Epithelial cell of esophagus (primary cell): ENCODE data around the gene OR6A2.

ENCODE experiments used
- DNase-seq: peaks from one replicate; pipeline ENCODE4 v3.0.0; 2010; ENCODE audit warnings: low read depth
- H3K4me3 ChIP-seq: 2 replicates; pipeline ENCODE4 v1.5.1; 2011; ENCODE audit warnings: mild to moderate bottlenecking, low read length, control low read depth
- TF ChIP-seq, protein P1 (sequence below): IDR thresholded peaks from 2 replicates; pipeline ENCODE4 v1.5.1; 2011; ENCODE audit warnings: low read depth, mild to moderate bottlenecking, low read length, control low read depth, inconsistent platforms; ENCODE audit not compliant: insufficient read depth; ENCODE audit errors: missing control alignments

The OR6A2 gene

DNA sequence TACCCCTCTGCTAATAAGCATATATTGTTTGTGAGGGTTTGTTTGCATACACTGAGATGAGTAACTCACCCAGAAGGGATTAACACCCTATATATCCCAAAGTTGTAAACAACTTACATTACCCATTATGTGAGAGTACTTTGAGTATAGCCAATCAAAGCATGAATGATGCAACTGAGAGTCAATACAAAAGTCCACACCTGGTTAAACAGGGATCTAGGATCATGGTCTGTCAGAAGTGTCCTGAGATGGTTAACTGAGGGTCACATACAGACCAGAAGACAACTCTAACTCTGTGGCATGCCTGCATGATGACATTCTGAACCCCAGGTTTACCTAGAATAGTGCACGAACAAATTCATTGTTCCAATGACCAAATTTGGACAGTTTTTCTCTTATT is 28.6 kb upstream of the OR6A2 start:
- TF ChIP-seq, protein P1, sequence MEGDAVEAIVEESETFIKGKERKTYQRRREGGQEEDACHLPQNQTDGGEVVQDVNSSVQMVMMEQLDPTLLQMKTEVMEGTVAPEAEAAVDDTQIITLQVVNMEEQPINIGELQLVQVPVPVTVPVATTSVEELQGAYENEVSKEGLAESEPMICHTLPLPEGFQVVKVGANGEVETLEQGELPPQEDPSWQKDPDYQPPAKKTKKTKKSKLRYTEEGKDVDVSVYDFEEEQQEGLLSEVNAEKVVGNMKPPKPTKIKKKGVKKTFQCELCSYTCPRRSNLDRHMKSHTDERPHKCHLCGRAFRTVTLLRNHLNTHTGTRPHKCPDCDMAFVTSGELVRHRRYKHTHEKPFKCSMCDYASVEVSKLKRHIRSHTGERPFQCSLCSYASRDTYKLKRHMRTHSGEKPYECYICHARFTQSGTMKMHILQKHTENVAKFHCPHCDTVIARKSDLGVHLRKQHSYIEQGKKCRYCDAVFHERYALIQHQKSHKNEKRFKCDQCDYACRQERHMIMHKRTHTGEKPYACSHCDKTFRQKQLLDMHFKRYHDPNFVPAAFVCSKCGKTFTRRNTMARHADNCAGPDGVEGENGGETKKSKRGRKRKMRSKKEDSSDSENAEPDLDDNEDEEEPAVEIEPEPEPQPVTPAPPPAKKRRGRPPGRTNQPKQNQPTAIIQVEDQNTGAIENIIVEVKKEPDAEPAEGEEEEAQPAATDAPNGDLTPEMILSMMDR = no peak
- no peak for DNase-seq
- H3K4me3 ChIP-seq = no peak overlapping the region

DNA sequence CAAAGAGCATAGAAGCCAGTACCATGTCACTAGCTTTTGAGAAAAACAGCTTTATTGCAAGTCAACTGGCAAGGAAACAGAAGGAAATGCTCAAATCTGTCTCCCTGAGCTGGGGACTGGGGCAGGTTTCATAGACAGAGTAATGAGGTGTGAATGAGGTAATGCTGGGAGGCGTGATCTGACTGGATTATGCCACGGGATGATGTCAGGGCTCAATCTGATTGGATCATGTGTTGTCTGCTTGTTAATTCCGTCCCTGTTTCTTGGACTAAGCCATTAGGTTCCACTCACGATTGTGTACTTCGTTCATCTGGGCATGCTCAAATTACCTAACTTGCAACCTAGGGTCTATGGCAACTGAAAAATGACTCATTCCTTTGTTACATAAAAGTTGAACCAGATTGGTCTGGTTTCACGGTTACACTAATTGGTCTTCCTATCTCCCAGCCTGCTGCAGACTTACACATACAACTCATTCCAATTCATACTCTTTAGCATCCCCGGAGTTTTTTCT is 25.8 kb upstream of the OR6A2 start:
- TF ChIP-seq, protein P1 = no peak
- H3K4me3 ChIP-seq = no peak overlapping the region
- DNase-seq = peak; percentile 13

GRCh38 chr11:6824136-6824823 is 24.8 kb upstream of the OR6A2 start:
- no peak overlapping the region for H3K4me3 ChIP-seq
- no peak for DNase-seq
- TF ChIP-seq, protein P1 = no peak

GRCh38 chr11:6818967-6819366 is 19.5 kb upstream of the OR6A2 start:
- DNase-seq = no peak
- TF ChIP-seq, protein P1 = no peak
- H3K4me3 ChIP-seq = no peak overlapping the region

- no peak for DNase-seq
- no peak overlapping the region for H3K4me3 ChIP-seq
- TF ChIP-seq, protein P1 = no peak
Observed at GRCh38 chr11:6817694-6818093, 18.2 kb upstream of the OR6A2 start.

DNA sequence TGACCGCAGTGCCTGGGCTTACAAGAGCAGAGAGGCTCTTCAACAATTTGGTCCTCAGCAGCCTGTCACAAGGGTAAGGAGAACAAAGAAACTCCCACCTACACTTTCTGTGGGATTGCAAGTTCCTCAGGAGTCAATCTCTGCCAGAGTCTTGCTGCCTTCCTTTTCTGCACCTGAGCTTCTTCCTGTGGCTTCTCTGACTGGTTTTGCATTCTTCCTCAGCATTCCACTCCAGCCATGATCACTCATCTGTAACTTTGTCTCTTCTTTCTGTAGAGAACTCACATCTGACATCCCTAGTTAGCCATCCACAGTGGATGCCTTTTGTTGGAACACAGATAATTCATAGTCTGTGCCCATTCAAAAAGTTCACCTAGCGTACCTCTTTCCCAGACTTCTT is 14.2 kb upstream of the OR6A2 start:
- TF ChIP-seq, protein P1 = no peak
- DNase-seq = no peak
- no peak overlapping the region for H3K4me3 ChIP-seq
